ENCODE data around the gene PNMT. TPM values are rescaled to one million over a fixed set of nuclear protein-coding genes. Genes with fewer than 3 reads are reported as not detected.
A peak's percentile ranks its signal among the peaks of the same experiment; 100 is the strongest.

The PNMT gene
- total and polyA plus RNA-seq, 2 of the 13 experiments (the other 11 are each of a cell fraction or from before 2014, with no cell fraction given), result 0.25 TPM; not detected in 1

DNA sequence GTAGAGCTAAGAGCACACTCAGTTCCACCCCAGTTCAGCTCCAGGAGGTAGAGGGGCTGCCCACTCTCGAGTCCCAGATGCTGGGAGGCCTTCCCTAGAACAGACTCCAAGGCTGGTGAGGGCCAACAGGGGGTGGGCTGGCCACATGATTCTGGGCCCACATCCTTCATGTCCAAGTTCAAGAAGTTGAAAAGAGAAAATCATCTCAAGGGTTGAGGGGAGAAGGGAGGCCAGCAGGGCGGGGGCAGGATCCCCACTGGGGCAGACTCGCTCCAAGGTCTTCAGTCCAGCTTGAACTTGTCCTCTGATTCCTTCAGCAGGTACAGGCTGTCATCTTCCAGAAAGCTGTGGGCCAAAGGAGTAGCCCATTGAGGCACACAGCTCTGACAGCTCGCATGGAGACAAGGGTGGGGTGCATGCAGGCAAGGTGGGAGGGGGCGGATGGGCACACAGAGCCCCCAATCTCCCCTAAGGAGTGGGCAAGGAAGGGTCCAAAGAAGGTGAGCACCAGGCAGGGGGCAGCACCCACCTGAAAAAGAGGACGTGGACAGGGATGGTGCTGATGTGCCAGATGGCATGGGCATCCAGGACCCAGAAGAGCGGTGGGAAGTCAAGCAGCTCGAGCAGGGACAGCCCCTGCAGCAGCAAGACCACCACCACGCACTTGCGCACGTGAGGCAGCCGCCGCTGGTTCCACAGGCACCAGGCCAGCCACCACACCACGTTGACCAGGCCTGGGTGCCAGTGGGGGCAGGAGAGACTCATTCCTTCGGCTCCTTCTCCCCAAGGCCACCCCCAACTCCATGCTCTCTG, 4.5 kb downstream of the PNMT start:
- DNase-seq (ENCODE audit: low spot score) (no peak), ATAC-seq (no peak; the same call in 2 of the 3 replicates), FAIRE-seq (no peak)
- H3K4me3 ChIP-seq (replicated peaks in 1 of 3; ENCODE audit: insufficient read depth in 1 of 3, low read depth in 2 of 3, low read length in 3 of 3), result peak overlapping the region in 1 of 3 experiments; percentile 69; a peak in 1 of 6 replicates
- H3K4me1 ChIP-seq (ENCODE audit: insufficient read depth, low read length), result peaks cover 80% of the 10 kb centered on the region
- ChIA-PET POLR2A (interaction anchor here (0.9 to 9.4 kb wide), 9 partner anchors 15 to 64 kb away, joined by 3 to 96 read pairs (median 9); partner anchors contain the start of genes ERBB2, GRB7, MIEN1 and PGAP3), CTCF (ENCODE audit: low intra/inter-chr PET ratio, low total read pairs) (interaction anchor here (1.2 to 8.5 kb wide), 6 partner anchors 38 to 125 kb away, joined by 4 to 136 read pairs (median 9); partner anchors contain the start of gene MIEN1)
- H4K20me1 ChIP-seq (ENCODE audit: insufficient read depth, low read length), result no peaks in the 10 kb centered on the region
- WGBS (ENCODE audit: low lambda C conversion rate), result 88% methylated on average over 9 of the region's 15 CpGs
- no peak overlapping the region for H2AFZ ChIP-seq (ENCODE audit: low read length)
- BruUV-seq (replicated peaks), result no TSS peak
- no peaks in the 10 kb centered on the region for H3K79me2 ChIP-seq (ENCODE audit: insufficient read depth, low read length)
- peaks cover 6 to 29% of the 10 kb centered on the region in 2 experiments; a peak in 4 of 5 replicates for H3K27me3 ChIP-seq (ENCODE audit: control insufficient read depth in 1 of 2, insufficient read depth in 2 of 2, low read length in 2 of 2)
- peak overlapping the region; percentile 95 for H3K4me2 ChIP-seq (ENCODE audit: low read depth, low read length)
- no peak overlapping the region for H3K9ac ChIP-seq (ENCODE audit: insufficient read depth, low read depth, low read length)
- in situ Hi-C loops (cut with HindIII; ENCODE audit: extremely low pct_ligation_motif_present, low pct_unique_long_range_greater_than_20kb), result loop anchor here (5.0 kb wide), 2 partner anchors 50 to 80 kb away; no protein-coding TSS in a partner anchor
- intact Hi-C loops (cut with micrococcal nuclease; ENCODE audit: unreplicated experiment), result loop anchor here (1.0 to 5.0 kb wide), 2 partner anchors 46 to 80 kb away; no protein-coding TSS in a partner anchor
- H3K27ac ChIP-seq (ENCODE audit: extremely low read length, insufficient read depth, low read length), result no peak overlapping the region
- no peaks in the 10 kb centered on the region for H3K36me3 ChIP-seq (replicated peaks in 1 of 2; ENCODE audit: control insufficient read depth in 1 of 2, insufficient read depth in 2 of 2, low read length in 2 of 2)
- H3K9me3 ChIP-seq (ENCODE audit: low read length), result no peaks in the 10 kb centered on the region
- TF ChIP-seq BATF2 (CRISPR knock-in tag; IDR thresholded peaks at IDR 0.05), result no peak
- peak; percentile 58; the same call in 1 of the 2 replicates for TF ChIP-seq CHCHD3 (CRISPR knock-in tag; IDR thresholded peaks at IDR 0.05)
- 0 out of 2 replicates have a peak, but pooled peaks have one; percentile 44 for TF ChIP-seq ZIK1 (CRISPR knock-in tag; IDR thresholded peaks at IDR 0.05; ENCODE audit: borderline replicate concordance, low read depth)
- TF ChIP-seq, protein P1, sequence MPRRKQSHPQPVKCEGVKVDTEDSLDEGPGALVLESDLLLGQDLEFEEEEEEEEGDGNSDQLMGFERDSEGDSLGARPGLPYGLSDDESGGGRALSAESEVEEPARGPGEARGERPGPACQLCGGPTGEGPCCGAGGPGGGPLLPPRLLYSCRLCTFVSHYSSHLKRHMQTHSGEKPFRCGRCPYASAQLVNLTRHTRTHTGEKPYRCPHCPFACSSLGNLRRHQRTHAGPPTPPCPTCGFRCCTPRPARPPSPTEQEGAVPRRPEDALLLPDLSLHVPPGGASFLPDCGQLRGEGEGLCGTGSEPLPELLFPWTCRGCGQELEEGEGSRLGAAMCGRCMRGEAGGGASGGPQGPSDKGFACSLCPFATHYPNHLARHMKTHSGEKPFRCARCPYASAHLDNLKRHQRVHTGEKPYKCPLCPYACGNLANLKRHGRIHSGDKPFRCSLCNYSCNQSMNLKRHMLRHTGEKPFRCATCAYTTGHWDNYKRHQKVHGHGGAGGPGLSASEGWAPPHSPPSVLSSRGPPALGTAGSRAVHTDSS (CRISPR knock-in tag; conservative IDR thresholded peaks at IDR 0.05), result no peak
- TF ChIP-seq ZNF460 (CRISPR knock-in tag; IDR thresholded peaks at IDR 0.05; ENCODE audit: borderline replicate concordance), result no peak
- no peak for TF ChIP-seq ATF1 (CRISPR knock-in tag; IDR thresholded peaks at IDR 0.05)
- TF ChIP-seq TIGD3 (CRISPR knock-in tag; IDR thresholded peaks at IDR 0.05; ENCODE audit: borderline replicate concordance), result no peak
- TF ChIP-seq ZNF205 (CRISPR knock-in tag; IDR thresholded peaks at IDR 0.05), result no peak
- 0 out of 2 replicates have a peak, but pooled peaks have one; percentile 12 for TF ChIP-seq ZNF776 (CRISPR knock-in tag; IDR thresholded peaks at IDR 0.05)
- no peak for TF ChIP-seq MAFF (IDR thresholded peaks at IDR 0.05; ENCODE audit: low read depth, low read length)
- TF ChIP-seq DR1 (CRISPR knock-in tag; IDR thresholded peaks at IDR 0.05), result no peak
- TF ChIP-seq MTA3 (CRISPR knock-in tag; IDR thresholded peaks at IDR 0.05), result no peak
- no peak for TF ChIP-seq ZBTB44 (CRISPR knock-in tag; IDR thresholded peaks at IDR 0.05)
- no peak for TF ChIP-seq SMAD9 (CRISPR knock-in tag; IDR thresholded peaks at IDR 0.05)
- TF ChIP-seq, protein P2, sequence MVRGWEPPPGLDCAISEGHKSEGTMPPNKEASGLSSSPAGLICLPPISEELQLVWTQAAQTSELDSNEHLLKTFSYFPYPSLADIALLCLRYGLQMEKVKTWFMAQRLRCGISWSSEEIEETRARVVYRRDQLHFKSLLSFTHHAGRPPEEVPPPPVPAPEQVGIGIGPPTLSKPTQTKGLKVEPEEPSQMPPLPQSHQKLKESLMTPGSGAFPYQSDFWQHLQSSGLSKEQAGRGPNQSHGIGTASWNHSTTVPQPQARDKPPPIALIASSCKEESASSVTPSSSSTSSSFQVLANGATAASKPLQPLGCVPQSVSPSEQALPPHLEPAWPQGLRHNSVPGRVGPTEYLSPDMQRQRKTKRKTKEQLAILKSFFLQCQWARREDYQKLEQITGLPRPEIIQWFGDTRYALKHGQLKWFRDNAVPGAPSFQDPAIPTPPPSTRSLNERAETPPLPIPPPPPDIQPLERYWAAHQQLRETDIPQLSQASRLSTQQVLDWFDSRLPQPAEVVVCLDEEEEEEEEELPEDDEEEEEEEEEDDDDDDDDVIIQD (CRISPR knock-in tag; IDR thresholded peaks at IDR 0.05; ENCODE audit: low read depth), result no peak
